GM18873 (cell line): ENCODE results near the gene R3HDM4.
A peak's percentile ranks its signal among the peaks of the same experiment; 100 is the strongest.
"Not testable (repeated sequence)": the region's sequence is repeated elsewhere in the genome, so short reads cannot be mapped to it uniquely, and the experiment has no call there.

Experiments used
- ATAC-seq: cut with Tn5 transposase; IDR thresholded peaks from one replicate; pipeline ENCODE4 v1.9.1; 2021; ENCODE audit warnings: mild to moderate bottlenecking, moderate library complexity, moderate number of reproducible peaks; ENCODE audit not compliant: unreplicated experiment, low FRiP score

R3HDM4 gene

GRCh38 chr19:896999-897398 is 16.0 kb downstream of the R3HDM4 start:
- no peak for ATAC-seq

- ATAC-seq = no peak
Observed at GRCh38 chr19:896434-896833, 16.6 kb downstream of the R3HDM4 start.

GRCh38 chr19:892894-893689 is 19.9 kb downstream of the R3HDM4 start, which contains the start of the genes MED16 and RNU6-9:
MED16 (minus strand) TSS chr19:893187; CDS start chr19:891131, 2,056 bp downstream.
RNU6-9 (plus strand) TSS chr19:893484.
- ATAC-seq = peak; percentile 64

GRCh38 chr19:892243-892893 is 20.7 kb downstream of the R3HDM4 start:
- no peak for ATAC-seq

- not testable (repeated sequence) for ATAC-seq
Observed at GRCh38 chr19:891421-892200, 21.4 kb downstream of the R3HDM4 start.

- ATAC-seq = no peak
Observed at GRCh38 chr19:890831-891230, 22.2 kb downstream of the R3HDM4 start.

GRCh38 chr19:889662-890295 is 23.2 kb downstream of the R3HDM4 start:
- no peak for ATAC-seq

GRCh38 chr19:888581-889385 is 24.2 kb downstream of the R3HDM4 start:
- no peak for ATAC-seq

- ATAC-seq = no peak
Observed at GRCh38 chr19:887599-887998, 25.4 kb downstream of the R3HDM4 start.

- no peak for ATAC-seq
Observed at GRCh38 chr19:887072-887471, 25.9 kb downstream of the R3HDM4 start.

GRCh38 chr19:885536-886224 is 27.3 kb downstream of the R3HDM4 start:
- no peak for ATAC-seq

GRCh38 chr19:884420-885211 is 28.4 kb downstream of the R3HDM4 start:
- no peak for ATAC-seq

GRCh38 chr19:883661-884211 is 29.3 kb downstream of the R3HDM4 start:
- ATAC-seq = no peak

GRCh38 chr19:882871-883497 is 30.0 kb downstream of the R3HDM4 start:
- ATAC-seq = no peak

- no peak for ATAC-seq
Observed at GRCh38 chr19:881385-882071, 31.5 kb downstream of the R3HDM4 start.

- no peak for ATAC-seq
Observed at GRCh38 chr19:879711-880438, 33.1 kb downstream of the R3HDM4 start.
